ENCODE data around the gene MAP3K13.

The MAP3K13 gene

DNA sequence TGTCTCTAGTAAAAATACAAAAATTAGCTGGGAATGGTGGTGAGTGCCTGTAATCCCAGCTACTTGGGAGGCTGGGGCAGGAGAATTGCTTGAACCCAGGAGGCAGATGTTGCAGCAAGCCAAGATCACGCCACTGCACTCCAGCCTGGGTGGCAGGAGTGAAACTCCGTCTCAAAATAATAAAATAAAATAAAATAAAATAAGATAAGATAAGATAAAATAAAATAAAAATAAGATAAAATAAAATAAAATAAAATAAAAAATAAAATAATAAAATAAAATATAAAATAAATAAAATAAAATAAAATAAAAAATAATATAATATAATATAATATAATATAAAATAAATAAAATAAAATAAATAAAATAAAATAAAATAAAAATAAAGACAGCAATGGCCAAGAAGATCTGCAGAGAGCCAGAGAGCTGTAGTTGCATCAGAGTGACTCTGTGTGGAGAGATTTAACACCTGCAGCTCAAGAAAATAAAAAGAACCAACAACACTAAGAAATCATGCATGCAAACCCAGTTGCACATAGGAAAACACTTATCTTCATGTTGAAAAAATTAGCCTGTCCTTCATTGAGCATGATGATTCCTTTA lies 163.5 kb downstream of the MAP3K13 start:
- Histone ChIP-seq H3K4me2 (no peak overlapping the region), H3K27me3 (ENCODE audit: insufficient read depth, low read depth) (no peaks in the 10 kb centered on the region), H3K27ac (no peak overlapping the region), H3K4me1 (ENCODE audit: low read depth, poor library complexity, severe bottlenecking) (no peaks in the 10 kb centered on the region), H3K79me2 (ENCODE audit: insufficient read depth, low read depth) (no peaks in the 10 kb centered on the region), H2AFZ (ENCODE audit: low read depth) (no peak overlapping the region), H3K4me3 (IDR thresholded peaks at IDR 0.05; ENCODE audit: insufficient read depth, low read depth, low read length) (no peak overlapping the region), H3K9ac (no peak overlapping the region), H4K20me1 (ENCODE audit: insufficient read depth) (no peaks in the 10 kb centered on the region), H3K36me3 (ENCODE audit: insufficient read depth) (no peaks in the 10 kb centered on the region)
- TF ChIP-seq, protein P1, sequence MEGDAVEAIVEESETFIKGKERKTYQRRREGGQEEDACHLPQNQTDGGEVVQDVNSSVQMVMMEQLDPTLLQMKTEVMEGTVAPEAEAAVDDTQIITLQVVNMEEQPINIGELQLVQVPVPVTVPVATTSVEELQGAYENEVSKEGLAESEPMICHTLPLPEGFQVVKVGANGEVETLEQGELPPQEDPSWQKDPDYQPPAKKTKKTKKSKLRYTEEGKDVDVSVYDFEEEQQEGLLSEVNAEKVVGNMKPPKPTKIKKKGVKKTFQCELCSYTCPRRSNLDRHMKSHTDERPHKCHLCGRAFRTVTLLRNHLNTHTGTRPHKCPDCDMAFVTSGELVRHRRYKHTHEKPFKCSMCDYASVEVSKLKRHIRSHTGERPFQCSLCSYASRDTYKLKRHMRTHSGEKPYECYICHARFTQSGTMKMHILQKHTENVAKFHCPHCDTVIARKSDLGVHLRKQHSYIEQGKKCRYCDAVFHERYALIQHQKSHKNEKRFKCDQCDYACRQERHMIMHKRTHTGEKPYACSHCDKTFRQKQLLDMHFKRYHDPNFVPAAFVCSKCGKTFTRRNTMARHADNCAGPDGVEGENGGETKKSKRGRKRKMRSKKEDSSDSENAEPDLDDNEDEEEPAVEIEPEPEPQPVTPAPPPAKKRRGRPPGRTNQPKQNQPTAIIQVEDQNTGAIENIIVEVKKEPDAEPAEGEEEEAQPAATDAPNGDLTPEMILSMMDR (conservative IDR thresholded peaks at IDR 0.05; ENCODE audit: low read depth, low read length) = no peak

GRCh38 chr3:185527364-185527763 lies 164.4 kb downstream of the MAP3K13 start:
- Histone ChIP-seq H4K20me1 (ENCODE audit: insufficient read depth) (no peaks in the 10 kb centered on the region), H2AFZ (ENCODE audit: low read depth) (no peak overlapping the region), H3K27me3 (ENCODE audit: insufficient read depth, low read depth) (no peaks in the 10 kb centered on the region), H3K4me2 (no peak overlapping the region), H3K9ac (no peak overlapping the region), H3K27ac (no peak overlapping the region), H3K36me3 (ENCODE audit: insufficient read depth) (no peaks in the 10 kb centered on the region), H3K4me1 (ENCODE audit: low read depth, poor library complexity, severe bottlenecking) (no peaks in the 10 kb centered on the region), H3K79me2 (ENCODE audit: insufficient read depth, low read depth) (no peaks in the 10 kb centered on the region), H3K4me3 (IDR thresholded peaks at IDR 0.05; ENCODE audit: insufficient read depth, low read depth, low read length) (no peak overlapping the region)
- TF ChIP-seq, protein P1 (conservative IDR thresholded peaks at IDR 0.05; ENCODE audit: low read depth, low read length) = no peak

DNA sequence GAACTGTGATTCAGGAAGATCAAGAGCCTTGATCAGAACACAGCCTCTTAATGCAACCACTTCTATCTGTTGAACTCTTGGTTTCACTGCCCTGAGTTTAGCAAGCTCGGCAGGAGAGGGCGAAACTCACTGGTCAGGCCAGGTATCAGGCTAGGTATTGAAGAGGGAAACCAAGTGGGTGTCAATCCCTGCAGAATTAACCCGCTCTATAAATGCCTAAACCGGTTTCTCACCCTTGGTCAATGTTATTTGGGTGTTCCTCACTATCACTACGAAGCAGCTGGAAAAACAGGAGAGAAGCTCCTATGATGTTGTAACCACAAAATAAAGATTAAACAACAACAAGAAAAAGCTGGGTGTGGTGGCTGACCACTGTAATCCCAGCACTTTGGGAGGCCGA lies 165.6 kb downstream of the MAP3K13 start:
- TF ChIP-seq, protein P1 (conservative IDR thresholded peaks at IDR 0.05; ENCODE audit: low read depth, low read length) = no peak
- Histone ChIP-seq H3K4me2 (no peak overlapping the region), H4K20me1 (ENCODE audit: insufficient read depth) (no peaks in the 10 kb centered on the region), H3K36me3 (ENCODE audit: insufficient read depth) (no peaks in the 10 kb centered on the region), H3K79me2 (ENCODE audit: insufficient read depth, low read depth) (no peaks in the 10 kb centered on the region), H3K27me3 (ENCODE audit: insufficient read depth, low read depth) (no peaks in the 10 kb centered on the region), H2AFZ (ENCODE audit: low read depth) (no peak overlapping the region), H3K4me3 (IDR thresholded peaks at IDR 0.05; ENCODE audit: insufficient read depth, low read depth, low read length) (no peak overlapping the region), H3K9ac (no peak overlapping the region), H3K4me1 (ENCODE audit: low read depth, poor library complexity, severe bottlenecking) (no peaks in the 10 kb centered on the region), H3K27ac (no peak overlapping the region)

GRCh38 chr3:185530856-185531255 lies 167.9 kb downstream of the MAP3K13 start:
- TF ChIP-seq, protein P1 (conservative IDR thresholded peaks at IDR 0.05; ENCODE audit: low read depth, low read length) = no peak
- Histone ChIP-seq H3K36me3 (ENCODE audit: insufficient read depth) (no peaks in the 10 kb centered on the region), H3K27ac (no peak overlapping the region), H3K79me2 (ENCODE audit: insufficient read depth, low read depth) (no peaks in the 10 kb centered on the region), H3K4me2 (no peak overlapping the region), H3K4me1 (ENCODE audit: low read depth, poor library complexity, severe bottlenecking) (no peaks in the 10 kb centered on the region), H3K9ac (no peak overlapping the region), H3K4me3 (IDR thresholded peaks at IDR 0.05; ENCODE audit: insufficient read depth, low read depth, low read length) (no peak overlapping the region), H4K20me1 (ENCODE audit: insufficient read depth) (no peaks in the 10 kb centered on the region), H2AFZ (ENCODE audit: low read depth) (no peak overlapping the region), H3K27me3 (ENCODE audit: insufficient read depth, low read depth) (no peaks in the 10 kb centered on the region)
